NCI-H1092 (cell line): Measurements from ENCODE around the gene SEC14L6.

Experiments
- DNase-seq: peaks from one replicate; lab custom pipeline; 2025; lab: John Stamatoyannopoulos, UW

The SEC14L6 gene

DNA sequence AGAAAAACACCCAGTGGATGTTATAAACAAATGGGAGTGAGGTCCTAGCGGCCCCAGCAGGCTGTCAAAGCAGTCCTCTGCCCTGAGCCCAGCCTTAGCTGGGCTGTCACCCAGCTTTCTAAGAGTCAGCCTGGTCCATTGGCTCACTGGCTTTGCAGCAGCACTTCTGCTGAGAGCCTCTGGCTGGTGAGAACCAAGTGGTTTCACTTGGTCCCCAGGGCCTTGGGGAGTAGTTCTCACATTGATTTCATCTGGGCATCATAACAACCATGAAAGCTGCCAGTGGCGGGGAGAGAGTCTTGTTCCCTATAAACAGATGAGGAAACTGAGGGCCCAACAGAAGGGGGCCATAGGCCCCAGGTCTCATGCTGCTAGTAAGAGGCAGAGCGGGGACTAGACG lies 11.4 kb downstream of the SEC14L6 start:
- no peak for DNase-seq

- DNase-seq = no peak
These were observed 14.6 kb downstream of the SEC14L6 start for GRCh38 chr22:30531651-30532608.

- DNase-seq = no peak
These were observed 19.9 kb downstream of the SEC14L6 start for GRCh38 chr22:30526656-30527055.

GRCh38 chr22:30523646-30524489 lies 22.7 kb downstream of the SEC14L6 start:
- no peak for DNase-seq

DNA sequence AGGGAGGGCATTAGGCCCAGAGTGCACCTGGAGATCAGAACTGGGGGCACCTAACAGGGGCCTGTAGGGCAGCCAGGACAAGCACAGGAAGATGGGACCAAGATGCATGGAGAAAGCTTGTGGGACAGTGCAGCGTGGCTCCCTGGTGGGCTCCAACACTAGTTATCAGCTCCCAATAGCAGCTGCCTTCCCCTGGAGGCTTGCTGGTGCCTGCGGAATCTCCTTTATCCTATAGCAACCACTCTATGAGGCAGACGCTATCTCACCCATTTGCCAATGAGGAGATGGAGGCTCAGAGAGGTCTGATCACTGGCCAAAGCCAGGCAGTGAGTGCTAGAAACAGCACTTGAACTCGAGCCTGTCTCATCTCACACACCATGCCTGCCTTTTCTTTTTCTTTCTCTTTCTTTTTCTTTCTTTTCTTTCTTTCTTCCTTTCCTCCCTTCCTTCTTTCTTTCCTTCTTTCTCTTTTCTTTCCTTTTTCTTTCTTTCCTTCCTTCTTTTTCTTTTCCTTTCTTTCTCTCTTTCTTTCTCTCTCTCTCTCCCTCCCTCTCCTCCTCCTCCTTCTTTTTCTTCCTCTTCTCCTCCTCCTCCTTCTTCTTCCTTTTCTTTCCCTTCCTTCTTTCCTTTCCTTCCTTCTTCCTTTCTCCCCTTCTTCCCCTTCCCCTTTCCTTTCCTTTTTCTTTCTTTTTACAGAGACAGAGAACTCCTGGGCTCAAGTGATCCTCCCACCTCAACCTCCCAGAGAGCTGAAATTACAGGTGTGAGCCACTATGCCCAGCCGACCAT lies 25.0 kb downstream of the SEC14L6 start:
- no peak for DNase-seq

DNA sequence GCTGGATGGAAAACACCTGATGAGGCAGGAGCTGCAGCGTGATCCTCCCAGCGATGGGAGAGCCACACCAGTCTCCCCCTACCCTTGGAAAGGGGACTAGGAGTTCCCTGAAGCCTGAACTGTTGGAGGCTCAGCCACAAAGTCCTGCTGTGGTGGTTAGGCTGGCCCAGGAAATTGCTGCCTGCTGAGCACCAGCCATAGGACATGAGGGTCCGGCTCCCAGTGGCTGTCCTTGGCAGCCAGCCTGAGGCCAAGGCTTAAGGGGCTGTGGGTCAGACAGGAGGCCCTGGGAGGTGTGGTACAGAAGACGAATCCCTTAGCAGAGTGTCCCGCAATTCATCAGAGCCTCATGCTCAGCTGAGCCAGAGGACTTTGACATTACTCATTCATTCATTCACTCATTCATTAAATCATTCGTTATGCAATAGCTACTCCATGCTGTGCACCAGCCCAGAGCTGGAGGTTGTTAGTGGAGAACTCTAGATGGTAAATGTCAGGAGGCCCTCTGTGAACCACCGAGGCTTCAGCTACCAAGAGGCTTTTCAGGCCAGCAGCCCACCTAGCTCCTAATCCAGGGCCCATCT lies 26.6 kb downstream of the SEC14L6 start:
- DNase-seq = no peak

- DNase-seq = no peak
These were observed 29.8 kb downstream of the SEC14L6 start for GRCh38 chr22:30516731-30517130.

GRCh38 chr22:30516273-30516672 lies 30.3 kb downstream of the SEC14L6 start:
- DNase-seq = no peak

DNA sequence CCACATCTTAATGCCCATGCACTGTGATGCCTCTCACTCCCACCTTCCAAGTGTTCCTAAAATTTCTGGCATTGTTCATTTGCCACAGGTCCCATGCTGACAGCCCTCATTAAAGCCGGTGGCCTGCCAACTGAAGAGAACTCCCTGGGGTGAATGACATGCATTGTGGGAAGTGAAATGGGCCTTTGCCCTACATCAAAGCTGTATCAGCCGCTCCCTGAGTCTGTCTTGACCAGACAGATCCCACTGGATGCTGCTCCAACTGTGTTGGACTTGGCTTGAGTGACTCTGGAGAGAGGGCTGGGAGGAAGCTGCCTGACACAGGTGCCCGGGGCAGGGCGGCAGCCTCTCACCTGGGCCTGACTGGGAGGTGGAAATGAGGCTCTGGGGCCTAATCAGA lies 32.3 kb downstream of the SEC14L6 start:
- DNase-seq = no peak

GRCh38 chr22:30513462-30513861 lies 33.1 kb downstream of the SEC14L6 start:
- no peak for DNase-seq

DNA sequence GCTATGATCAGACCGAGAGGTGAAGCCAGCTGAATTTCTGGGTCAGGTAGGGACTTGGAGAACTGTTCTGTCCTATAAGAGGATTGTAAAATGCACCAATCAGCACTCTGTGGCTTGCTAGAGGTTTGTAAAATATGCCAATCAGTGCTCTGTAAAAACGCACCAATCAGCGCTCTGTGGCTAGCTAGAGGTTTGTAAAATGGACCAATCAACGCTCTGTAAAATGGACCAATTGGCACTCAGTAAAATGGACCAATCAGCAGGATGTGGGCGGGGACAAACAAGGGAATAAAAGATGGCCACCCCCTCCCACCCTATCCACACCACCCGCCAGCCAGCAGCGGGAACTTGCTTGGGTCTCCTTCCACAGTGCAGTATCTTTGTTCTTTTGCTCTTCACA lies 34.6 kb downstream of the SEC14L6 start:
- DNase-seq = no peak

GRCh38 chr22:30511109-30511508 lies 35.4 kb downstream of the SEC14L6 start:
- DNase-seq = no peak

- no peak for DNase-seq
These were observed 38.3 kb downstream of the SEC14L6 start for GRCh38 chr22:30508216-30508615.

DNA sequence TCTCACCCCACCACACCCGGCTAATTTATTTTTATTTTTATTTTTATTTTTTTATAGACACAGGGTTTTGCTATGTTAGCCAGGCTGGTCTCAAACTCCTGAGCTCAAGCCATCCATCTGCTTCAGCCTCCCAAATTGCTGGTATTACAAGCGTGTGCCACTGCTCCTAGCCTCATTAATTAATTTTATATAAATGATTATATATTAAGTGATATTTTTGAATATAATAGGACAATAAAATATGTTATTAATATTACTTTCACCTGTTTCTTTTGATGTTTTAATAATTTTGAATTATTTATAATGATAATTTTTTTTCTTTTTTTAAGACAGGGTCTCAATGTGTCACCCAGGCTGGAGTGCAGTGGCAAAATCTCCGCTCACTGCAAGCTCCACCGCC lies 38.9 kb downstream of the SEC14L6 start:
- no peak for DNase-seq

- DNase-seq = no peak
These were observed 40.0 kb downstream of the SEC14L6 start for GRCh38 chr22:30506507-30506968.

GRCh38 chr22:30503551-30503950 lies 43.0 kb downstream of the SEC14L6 start:
- DNase-seq = no peak

GRCh38 chr22:30502911-30503310 lies 43.6 kb downstream of the SEC14L6 start:
- no peak for DNase-seq

DNA sequence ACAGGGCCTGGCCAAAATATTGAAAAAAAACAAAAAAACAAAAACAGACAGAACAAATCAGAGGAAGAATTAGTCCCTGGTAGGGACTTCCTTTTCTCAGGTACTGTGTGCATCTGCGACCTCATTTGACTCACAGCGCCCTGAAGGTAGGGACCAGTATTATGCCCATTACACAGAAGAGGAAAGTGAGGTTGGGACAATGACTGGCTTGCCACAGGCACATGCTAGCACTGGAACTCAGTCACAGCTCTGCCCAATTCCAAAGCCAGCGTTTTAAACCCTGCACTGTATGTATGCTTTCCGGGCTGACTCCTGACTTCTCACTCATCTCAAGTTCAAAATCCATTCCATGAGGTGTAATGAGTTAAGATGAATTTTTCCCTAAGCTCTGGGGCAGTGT lies 44.4 kb downstream of the SEC14L6 start:
- no peak for DNase-seq

DNA sequence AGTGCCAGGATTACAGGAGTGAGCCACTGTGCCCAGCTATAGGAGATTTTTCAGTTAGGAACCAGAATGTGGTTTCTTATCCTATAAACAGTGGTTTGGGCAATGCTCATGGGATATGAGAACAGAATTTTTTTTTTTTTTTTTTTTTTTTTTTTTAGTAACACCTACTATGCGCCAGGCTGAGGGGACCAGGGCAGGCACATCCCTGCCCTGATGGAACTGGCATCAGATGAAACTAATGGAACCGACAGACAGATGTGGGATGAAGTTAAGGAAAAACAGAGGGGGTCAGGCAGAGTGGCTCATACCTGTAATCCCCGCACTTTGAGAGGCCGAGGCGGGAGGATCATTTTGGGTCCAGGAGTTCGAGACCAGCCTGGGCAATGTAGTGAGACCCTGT lies 45.9 kb downstream of the SEC14L6 start:
- no peak for DNase-seq

GRCh38 chr22:30497466-30498150 lies 48.9 kb downstream of the SEC14L6 start:
- no peak for DNase-seq
